ENCODE data around the gene CREBZF.
"Not testable (repeated sequence)": the region's sequence is repeated elsewhere in the genome, so short reads cannot be mapped to it uniquely, and the experiment has no call there.

CREBZF gene

GRCh38 chr11:85670949-85671663 lies 6.2 kb upstream of the CREBZF start:
- not testable (repeated sequence) for DNase-seq

- DNase-seq: no peak
Measured at GRCh38 chr11:85668157-85668556, 3.2 kb upstream of the CREBZF start.

GRCh38 chr11:85666687-85667086 lies 1.8 kb upstream of the CREBZF start:
- no peak for DNase-seq

- no peak for DNase-seq
Measured at GRCh38 chr11:85665733-85666132, 804 bp upstream of the CREBZF start.

- peak; percentile 91 for DNase-seq
Measured at GRCh38 chr11:85663753-85664614, 945 bp downstream of the CREBZF start.

- DNase-seq: no peak
Measured at GRCh38 chr11:85663080-85663752, 1.7 kb downstream of the CREBZF start.

GRCh38 chr11:85661972-85662664 lies 2.8 kb downstream of the CREBZF start:
- DNase-seq: no peak

- DNase-seq: no peak
Measured at GRCh38 chr11:85658180-85658579, 6.7 kb downstream of the CREBZF start.

- DNase-seq: no peak
Measured at GRCh38 chr11:85656777-85657176, 8.2 kb downstream of the CREBZF start.

- not testable (repeated sequence) for DNase-seq
Measured at GRCh38 chr11:85654343-85654742, 10.6 kb downstream of the CREBZF start.

GRCh38 chr11:85652786-85653447 lies 12.0 kb downstream of the CREBZF start:
- no peak for DNase-seq

- DNase-seq: no peak
Measured at GRCh38 chr11:85651118-85651517, 13.8 kb downstream of the CREBZF start.

GRCh38 chr11:85647604-85648299 lies 17.2 kb downstream of the CREBZF start, which contains the start of gene TMEM126A:
TSS of gene TMEM126A (plus strand) at chr11:85647967. CDS start at chr11:85650256, 2,289 bp downstream.
- peak; percentile 94 for DNase-seq

GRCh38 chr11:85647078-85647477 lies 17.9 kb downstream of the CREBZF start:
- no peak for DNase-seq

- no peak for DNase-seq
Measured at GRCh38 chr11:85643191-85643614, 21.7 kb downstream of the CREBZF start.

GRCh38 chr11:85634747-85635146 lies 30.2 kb downstream of the CREBZF start:
- no peak for DNase-seq

- DNase-seq: peak; percentile 27
Measured at GRCh38 chr11:85628771-85629341, 36.1 kb downstream of the CREBZF start.

GRCh38 chr11:85627998-85628770 lies 36.7 kb downstream of the CREBZF start, which contains the start of gene TMEM126B:
TSS of gene TMEM126B (plus strand) at chr11:85628593. CDS start at chr11:85628608, 15 bp downstream.
- DNase-seq: peak; percentile 98

- DNase-seq: no peak
Measured at GRCh38 chr11:85627332-85627997, 37.5 kb downstream of the CREBZF start, which contains the start of gene DLG2. TSS of gene DLG2 (minus strand) at chr11:85627344.

Measured in activated naive CD4-positive, alpha-beta T cell treated with anti-CD3 and anti-CD28 coated beads, Interleukin-2, amount 50 U/mL, for 16 hours (primary cell).